ENCODE data around the gene TBC1D24.

GRCh38 chr16:2478279-2478678 is 3.4 kb downstream of the TBC1D24 start:
- no peak for TF ChIP-seq CTCF (IDR thresholded peaks at IDR 0.05; ENCODE audit: insufficient read depth, low read length, poor library complexity, severe bottlenecking)
- no peak for TF ChIP-seq EZH2phosphoT487 (conservative IDR thresholded peaks at IDR 0.05; ENCODE audit: low read length)

All from SU-DHL-6 (cell line).